Glomerular visceral epithelial cell (primary cell): Measurements from ENCODE around the gene BCAS1.
A peak's percentile ranks its signal among the peaks of the same experiment; 100 is the strongest.
"Not testable (repeated sequence)": the region's sequence is repeated elsewhere in the genome, so short reads cannot be mapped to it uniquely, and the experiment has no call there.

Experiments
- DNase-seq: peaks from one replicate; pipeline ENCODE4 v3.0.0-alpha.2; 2016; ENCODE audit errors: extremely low spot score

Gene BCAS1

DNA sequence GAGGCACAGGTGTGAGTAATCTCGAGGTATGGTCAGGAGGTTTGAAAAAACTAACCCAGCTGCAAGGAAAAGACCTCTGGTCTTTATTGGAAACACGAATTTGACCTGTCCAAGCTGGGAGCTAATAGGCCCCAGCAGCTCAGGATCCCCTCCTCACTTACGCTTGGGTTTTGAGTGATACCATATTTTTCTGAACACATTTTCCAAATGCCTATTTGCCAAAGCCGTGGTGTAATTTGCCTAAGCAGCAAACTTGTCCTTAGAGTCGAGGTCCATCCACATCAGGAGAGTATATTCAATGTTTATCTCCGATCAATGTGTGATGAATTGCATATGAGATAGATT lies 128.0 kb downstream of the BCAS1 start:
- no peak for DNase-seq

DNA sequence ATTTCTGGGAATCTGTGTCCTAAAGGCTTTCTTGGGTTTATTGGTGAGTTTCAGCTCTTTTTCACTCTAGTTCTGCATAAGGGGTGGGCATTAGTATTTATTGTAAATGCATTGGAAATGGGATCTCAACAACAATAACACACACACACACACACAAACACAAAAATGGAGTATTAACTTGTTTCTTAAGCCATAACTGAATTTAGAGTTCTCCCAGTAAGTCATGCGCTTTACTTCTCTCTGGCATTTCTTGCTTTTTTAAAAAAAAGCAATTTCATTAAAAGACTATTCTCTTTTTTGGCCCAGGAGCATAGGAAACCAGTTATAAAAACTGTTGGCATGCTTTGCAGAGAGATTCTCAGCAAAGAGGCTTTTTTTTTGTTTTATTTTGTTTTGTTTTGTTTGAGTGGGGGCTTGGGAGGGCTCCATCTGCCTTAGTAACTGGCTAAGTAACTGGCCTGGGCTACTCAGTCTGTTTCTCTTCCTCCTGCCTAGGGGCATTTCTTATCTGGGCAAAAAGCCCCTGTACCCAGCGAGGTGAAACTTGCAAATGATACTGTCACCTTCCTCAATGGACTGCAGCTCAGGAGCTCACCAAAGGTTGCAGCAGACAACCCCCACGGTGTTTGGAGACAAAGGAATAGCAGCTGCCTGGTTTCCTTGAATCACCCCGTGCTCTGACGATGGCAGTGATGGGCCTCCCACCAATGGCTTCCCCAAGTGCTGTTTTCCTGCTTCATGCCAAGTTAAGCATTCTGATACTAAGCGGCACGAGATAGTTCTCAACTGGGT lies 128.5 kb downstream of the BCAS1 start:
- DNase-seq, result no peak

GRCh38 chr20:53940907-53941545 lies 129.4 kb downstream of the BCAS1 start:
- DNase-seq, result peak; percentile 89

- DNase-seq, result no peak
Measured at GRCh38 chr20:53940360-53940702, 130.1 kb downstream of the BCAS1 start.

DNA sequence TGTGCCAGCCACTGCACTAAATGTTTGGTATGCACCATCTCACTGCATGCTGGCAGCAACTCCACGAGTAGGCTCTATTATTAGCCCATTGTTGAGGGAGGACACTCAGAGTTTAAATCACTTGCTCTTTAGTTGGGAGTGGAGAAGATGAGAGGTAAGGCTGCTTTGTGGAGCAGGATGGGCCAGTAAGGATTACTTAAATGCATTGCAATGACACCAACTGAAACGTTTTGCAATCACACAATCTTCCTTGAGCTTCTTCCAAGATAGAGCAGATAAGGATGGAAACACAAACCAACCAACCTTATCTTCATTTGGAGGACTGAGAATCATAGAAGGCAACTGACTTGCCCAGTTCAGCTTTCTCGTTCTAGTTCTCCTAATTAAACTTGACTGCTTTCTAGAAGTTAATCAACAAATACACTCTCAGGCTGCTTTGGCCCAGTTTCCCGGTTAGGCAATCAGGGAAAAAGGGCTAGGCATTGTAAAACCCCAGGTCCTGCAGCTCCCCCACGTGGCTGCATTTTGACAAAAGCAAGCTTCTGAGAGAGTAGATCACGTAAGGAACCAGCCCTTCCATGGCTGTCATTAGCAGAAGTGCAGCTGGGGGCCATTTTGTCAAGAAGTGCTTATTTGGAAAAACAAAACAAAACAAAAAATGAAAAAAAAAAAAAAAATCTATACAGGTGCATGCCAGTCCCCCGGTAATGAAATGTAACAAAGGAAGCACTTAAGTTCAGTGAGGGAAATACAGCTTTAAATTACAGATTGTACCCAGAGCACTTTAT lies 130.6 kb downstream of the BCAS1 start:
- peak; percentile 96 for DNase-seq

DNA sequence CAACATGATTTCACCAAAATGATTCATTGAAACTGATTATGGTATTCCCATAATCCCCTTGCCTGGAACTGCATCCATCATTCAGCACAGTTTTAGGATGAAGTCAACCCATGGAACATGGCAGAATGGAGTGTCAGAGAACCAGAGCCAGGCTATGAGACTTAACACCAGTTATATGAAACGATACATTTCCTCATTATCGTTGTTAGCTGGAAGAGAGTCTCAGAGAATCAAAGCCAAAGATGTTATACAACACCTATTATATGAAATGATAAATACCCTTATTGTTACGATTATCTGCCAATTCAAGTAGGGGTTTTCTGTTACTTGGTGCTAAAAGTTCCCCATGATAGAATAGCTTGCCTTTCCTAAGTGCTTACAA lies 131.2 kb downstream of the BCAS1 start:
- DNase-seq, result no peak

DNA sequence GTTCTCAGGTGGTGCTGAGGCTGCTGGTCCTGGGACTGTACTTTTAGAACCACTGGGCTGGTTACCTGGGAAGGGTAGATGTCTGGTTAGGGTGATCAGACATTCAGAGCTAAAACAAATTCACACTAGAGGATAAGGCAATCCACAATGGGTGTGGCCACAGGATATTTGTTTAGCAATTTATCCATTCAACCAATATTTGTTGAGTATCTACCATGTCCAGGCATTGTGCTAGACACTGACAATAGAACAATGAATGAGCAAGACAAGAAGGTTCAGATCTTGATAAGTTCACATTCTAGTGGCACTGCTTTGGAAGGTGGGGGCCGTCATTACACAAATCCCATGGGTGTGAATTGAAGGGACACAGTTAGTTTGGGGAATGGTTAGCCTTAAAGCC lies 131.7 kb downstream of the BCAS1 start:
- no peak for DNase-seq

GRCh38 chr20:53937929-53938367 lies 132.4 kb downstream of the BCAS1 start:
- DNase-seq, result no peak

DNA sequence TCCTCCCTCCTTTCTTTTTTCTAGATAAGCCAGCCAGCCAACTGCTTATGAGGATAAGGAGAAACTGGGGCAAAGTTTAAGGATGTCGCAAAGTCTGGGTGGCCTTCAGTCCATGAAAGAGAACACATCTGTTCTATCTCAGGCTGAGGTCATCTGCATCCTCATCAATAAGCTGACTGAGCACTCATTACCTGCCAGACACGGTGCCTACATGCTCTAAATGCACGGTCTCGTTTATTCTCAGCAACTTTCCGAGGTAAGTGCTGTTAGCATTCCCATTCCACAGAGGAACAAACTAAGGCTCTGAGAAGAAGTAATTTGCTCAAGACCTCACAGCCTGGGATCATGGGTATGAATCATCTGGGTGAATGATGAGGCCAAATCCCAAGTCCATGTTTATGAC lies 133.1 kb downstream of the BCAS1 start:
- DNase-seq, result no peak

- DNase-seq, result no peak
Measured at GRCh38 chr20:53935344-53936084, 134.9 kb downstream of the BCAS1 start.

DNA sequence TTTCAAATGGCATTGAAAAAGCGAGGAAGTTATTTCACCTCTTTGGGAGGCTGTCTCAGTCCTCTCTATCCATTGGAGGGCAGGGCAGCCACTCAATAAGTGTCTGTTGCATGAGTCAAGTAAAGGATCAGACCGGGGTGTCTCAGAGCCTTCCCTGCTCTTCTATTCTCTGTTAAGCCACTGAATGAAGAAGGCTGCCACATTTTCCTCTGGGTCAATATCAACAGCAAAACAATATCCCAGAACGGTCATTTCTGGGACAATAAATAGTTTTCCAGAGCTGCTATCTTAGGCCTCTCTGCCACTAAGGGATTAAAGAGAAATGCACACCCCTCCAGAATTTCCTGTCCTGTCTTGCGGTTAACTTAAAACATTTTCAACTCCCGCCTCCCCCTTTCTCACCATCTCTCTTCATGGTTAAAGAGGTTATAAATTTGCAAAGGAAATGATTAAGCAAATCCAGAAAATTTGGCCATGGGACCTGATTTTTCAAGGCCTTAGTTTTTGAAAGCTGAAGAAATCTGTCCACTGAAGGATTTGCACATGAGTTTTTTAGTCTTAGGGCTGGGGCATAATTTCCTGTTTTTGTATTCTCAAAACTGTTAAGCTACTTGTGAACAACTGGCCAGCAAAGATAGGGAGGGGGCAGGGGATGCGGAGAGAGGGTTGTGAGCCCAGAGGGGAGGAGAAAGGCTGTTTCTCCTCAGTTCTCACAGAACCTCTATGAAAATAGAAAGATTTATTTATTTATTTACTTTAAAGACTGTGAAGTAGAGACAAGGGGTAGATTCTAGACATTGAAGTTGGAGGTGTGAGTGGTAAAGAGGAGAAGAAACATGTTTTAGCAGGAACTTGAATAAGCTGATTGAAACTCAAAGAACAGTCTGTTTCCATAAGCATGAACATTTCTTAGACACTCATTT lies 135.7 kb downstream of the BCAS1 start:
- DNase-seq, result peak; percentile 61

GRCh38 chr20:53933232-53933846 lies 137.1 kb downstream of the BCAS1 start:
- DNase-seq, result no peak

- not testable (repeated sequence) for DNase-seq
Measured at GRCh38 chr20:53932655-53933192, 137.7 kb downstream of the BCAS1 start.

DNA sequence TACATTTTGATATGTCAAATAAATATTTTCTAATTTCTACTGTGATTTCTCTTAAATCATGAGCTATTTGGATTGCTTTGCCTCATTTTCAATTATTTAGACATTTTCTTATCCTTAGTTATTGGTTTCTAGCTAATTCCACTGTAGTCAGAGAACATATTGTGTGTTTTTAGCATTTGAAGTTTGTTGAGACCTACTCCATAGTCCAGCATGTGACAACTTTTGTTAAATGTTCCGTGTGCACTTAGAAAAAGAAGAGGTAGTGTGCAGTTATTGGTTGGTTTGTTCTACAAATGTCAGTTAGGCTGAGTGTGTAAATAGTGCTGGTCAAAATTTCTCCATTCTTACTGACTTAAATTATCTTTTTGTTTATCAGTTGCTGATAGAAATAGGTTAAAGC lies 138.8 kb downstream of the BCAS1 start:
- no peak for DNase-seq

DNA sequence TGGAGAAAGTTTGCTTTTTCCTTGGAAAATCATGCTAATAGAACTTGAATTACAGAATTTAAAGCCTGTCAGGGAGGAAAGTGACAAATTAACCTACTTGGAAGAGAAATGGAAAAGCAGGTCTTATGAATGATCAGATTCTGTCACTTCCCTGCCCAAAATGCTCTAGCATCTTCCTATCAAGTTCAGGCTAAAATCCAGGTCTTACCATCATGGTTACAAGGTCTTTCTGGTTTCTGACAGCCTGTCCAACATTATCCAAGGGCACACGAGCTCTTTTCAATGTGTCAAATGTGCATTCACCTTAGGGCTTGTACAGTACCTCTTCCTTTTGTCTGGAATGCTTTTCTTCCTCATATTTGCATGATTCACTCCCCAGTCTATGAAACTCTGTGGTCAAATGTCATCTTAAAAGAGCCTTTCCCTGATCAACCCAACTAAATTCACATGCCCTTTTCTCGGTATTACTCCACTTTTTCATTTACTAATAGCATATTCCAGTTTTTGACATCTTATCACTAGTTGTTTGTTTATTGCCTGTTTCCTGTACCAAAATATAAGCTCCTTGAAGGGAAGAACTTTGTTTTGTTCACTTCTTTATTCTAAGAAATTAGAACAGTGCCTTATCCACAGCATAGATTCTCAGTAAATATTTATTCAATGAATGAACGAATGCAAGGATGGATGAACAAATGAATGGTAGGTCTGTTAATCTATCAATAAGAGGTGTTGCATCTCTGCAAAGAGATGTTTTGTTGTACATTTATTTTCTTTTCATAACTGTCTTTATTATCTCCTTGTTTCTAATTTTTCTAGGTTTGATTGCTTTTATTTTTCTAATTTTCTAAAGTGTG lies 139.5 kb downstream of the BCAS1 start:
- DNase-seq, result peak; percentile 58

DNA sequence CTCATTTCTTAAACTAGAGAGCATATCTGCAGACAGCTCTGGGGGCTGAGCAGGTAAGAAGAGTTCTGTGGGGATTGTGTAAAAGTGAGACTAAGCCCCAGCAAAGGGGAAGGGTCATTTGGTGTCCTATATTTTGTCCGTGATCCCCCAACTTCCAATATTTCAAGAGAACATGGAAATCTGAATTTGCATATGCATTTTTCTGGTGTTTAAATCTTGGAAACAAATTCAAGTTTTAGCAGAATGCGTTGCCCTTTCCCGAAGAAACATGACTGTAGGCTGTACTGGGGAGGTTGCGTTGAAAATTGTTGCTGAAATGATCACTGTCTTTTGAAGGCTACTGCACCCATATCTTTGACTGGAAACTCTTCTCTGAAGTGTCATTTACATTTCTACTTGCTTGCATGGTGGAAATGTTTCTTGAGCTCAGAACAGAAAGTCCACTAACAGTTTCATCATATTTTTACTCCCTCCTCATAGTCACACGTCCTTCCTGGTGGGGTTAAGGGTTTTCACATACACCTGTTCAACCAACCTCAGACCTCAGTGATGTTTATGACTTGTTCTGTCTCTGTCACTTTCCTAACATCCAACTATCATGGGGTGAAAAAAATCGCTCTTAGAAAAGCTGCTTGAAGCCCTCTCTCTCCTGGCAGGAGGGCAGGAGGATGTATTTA lies 140.3 kb downstream of the BCAS1 start:
- no peak for DNase-seq

GRCh38 chr20:53929399-53929798 lies 141.0 kb downstream of the BCAS1 start:
- no peak for DNase-seq

DNA sequence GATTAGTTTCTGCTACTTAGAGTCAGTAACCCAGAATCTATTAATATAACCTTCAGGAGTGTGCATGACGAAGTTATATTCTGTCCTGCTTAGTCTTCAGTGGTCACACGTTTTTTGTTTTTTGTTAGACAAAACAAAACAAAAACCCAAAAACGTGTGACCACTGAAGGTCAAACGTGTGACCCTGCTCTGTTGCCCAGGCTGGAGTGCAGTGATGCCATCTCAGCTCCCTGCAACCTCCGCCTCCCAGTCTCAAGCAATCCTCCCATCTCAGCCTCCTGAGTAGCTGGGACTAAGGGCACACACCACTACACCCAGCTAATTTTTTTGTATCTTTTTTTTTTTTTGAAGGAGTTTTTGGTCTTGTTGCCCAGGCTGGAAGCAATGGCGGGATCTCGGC lies 142.4 kb downstream of the BCAS1 start:
- no peak for DNase-seq
